Peyer's patch (tissue), 4 donors: ENCODE data around the gene PXMP2. TPM values are rescaled to one million over a fixed set of nuclear protein-coding genes. Genes with fewer than 3 reads are reported as not detected.

Source experiments
- DNase-seq, 3 donors: peaks; one replicate each; pipeline ENCODE4 v3.0.0-alpha.2; 2017 to 2019
- H3K27ac ChIP-seq, 4 donors: fragments of 200-600 bp; sonication (generic); one replicate each; pipeline ENCODE4 v1.5.1; 2016 to 2019
- H3K27me3 ChIP-seq, 2 donors: fragments of 200-600 bp; sonication (generic); one replicate each; pipeline ENCODE4 v1.5.1; 2019
- H3K36me3 ChIP-seq, 3 donors: fragments of 200-600 bp; sonication (generic); one replicate each; pipeline ENCODE4 v1.5.1; 2016 to 2019
- H3K4me1 ChIP-seq, 4 donors: fragments of 200-600 bp; sonication (generic); one replicate each; pipeline ENCODE4 v1.5.1; 2016 to 2019
- H3K4me3 ChIP-seq, 4 donors: fragments of 200-600 bp; sonication (generic); 1 replicate in 3 of 4; 2 replicates in 1 of 4; pipeline ENCODE4 v1.5.1; 2016 to 2019; ENCODE audit warnings: mild to moderate bottlenecking in 1 of 4
- H3K9me3 ChIP-seq, 4 donors: fragments of 200-600 bp; sonication (generic); one replicate each; pipeline ENCODE4 v1.5.1; 2016 to 2019; ENCODE audit warnings: mild to moderate bottlenecking in 1 of 4
- CTCF ChIP-seq, 6 experiments: fragments of 450-650 bp in 4 of 6; fragments of 200-600 bp in 2 of 6; sonication (generic) in 1 of 6; IDR thresholded peaks; one replicate each; pipeline ENCODE4 v1.5.1; 2017 to 2019; ENCODE audit warnings: antibody characterized with exemption in 6 of 6, mild to moderate bottlenecking in 3 of 6, moderate library complexity in 1 of 6
- POLR2A ChIP-seq, 2 donors: fragments of 450-650 bp; IDR thresholded peaks; one replicate each; pipeline ENCODE4 v1.5.1; 2017; ENCODE audit warnings: antibody characterized with exemption in 2 of 2, mild to moderate bottlenecking in 2 of 2, moderate library complexity in 2 of 2
- total RNA-seq, 4 donors: library from RNA; depleted of rRNA; stranded (reverse); fragments of >200 nt; gene quantifications; one replicate each; pipeline ENCODE4 v1.1.0, GENCODE V29; 2016

The PXMP2 gene
- 100 to 1,000 TPM in 2 of 4 donors, 10 to 100 TPM in 2; 19.8 to 157 (median 109) TPM for total RNA-seq

- TF ChIP-seq CTCF (IDR thresholded peaks at IDR 0.05) (peak in 4 of 6 experiments; percentile 1 to 24 (median 15)), POLR2A (IDR thresholded peaks at IDR 0.05) (peak; percentile 58 to 85)
These were observed at the start of gene PXMP2, which contains the start of gene POLE for GRCh38 chr12:132687211-132688164. TSS of gene PXMP2 (plus strand) at chr12:132687587. CDS start at chr12:132687671, 84 bp downstream. TSS of gene POLE (minus strand) at chr12:132687342. CDS start at chr12:132687315, 27 bp downstream.

GRCh38 chr12:132637811-132638210 lies 49.6 kb upstream of the PXMP2 start:
- Histone ChIP-seq H3K4me1 (no peaks in the 10 kb centered on the region), H3K36me3 (peaks cover 0 to 72% (median 0%) of the 10 kb centered on the region in 3 donors)

More at GRCh38 chr12:132687211-132688164, at the start of gene PXMP2, which contains the start of gene POLE:
- Histone ChIP-seq H3K4me1 (peaks cover 0 to 22% (median 6%) of the 10 kb centered on the region in 4 donors), H3K36me3 (peaks cover 0 to 14% (median 0%) of the 10 kb centered on the region in 3 donors), H3K9me3 (no peaks in the 10 kb centered on the region), H3K27me3 (no peaks in the 10 kb centered on the region), H3K4me3 (peak within 1 kb of the TSS; percentile 86 to 99 (median 96)), H3K27ac (peak within 1 kb of the TSS; percentile 77 to 93 (median 80))
- peak; percentile 94 to 98 (median 98) for DNase-seq

GRCh38 chr12:132638541-132639408 lies 48.6 kb upstream of the PXMP2 start:
- Histone ChIP-seq H3K4me1 (no peaks in the 10 kb centered on the region), H3K4me3 (no peak overlapping the region), H3K36me3 (peaks cover 0 to 75% (median 0%) of the 10 kb centered on the region in 3 donors), H3K27me3 (no peaks in the 10 kb centered on the region), H3K9me3 (no peaks in the 10 kb centered on the region), H3K27ac (no peak overlapping the region)
- TF ChIP-seq CTCF (IDR thresholded peaks at IDR 0.05) (peak in 5 of 6 experiments; percentile 12 to 59 (median 57)), POLR2A (IDR thresholded peaks at IDR 0.05) (no peak)
- no peak for DNase-seq

More at GRCh38 chr12:132637811-132638210, 49.6 kb upstream of the PXMP2 start:
- TF ChIP-seq POLR2A (IDR thresholded peaks at IDR 0.05) (no peak), CTCF (IDR thresholded peaks at IDR 0.05) (no peak)
- H3K27me3 ChIP-seq: no peaks in the 10 kb centered on the region
- no peak for DNase-seq
- no peak overlapping the region for H3K27ac ChIP-seq
- H3K9me3 ChIP-seq: no peaks in the 10 kb centered on the region
- H3K4me3 ChIP-seq: no peak overlapping the region

GRCh38 chr12:132639956-132640520 lies 47.3 kb upstream of the PXMP2 start:
- DNase-seq: no peak
- Histone ChIP-seq H3K27ac (no peak overlapping the region), H3K27me3 (no peaks in the 10 kb centered on the region), H3K4me3 (no peak overlapping the region), H3K9me3 (no peaks in the 10 kb centered on the region), H3K4me1 (no peaks in the 10 kb centered on the region), H3K36me3 (peaks cover 0 to 65% (median 0%) of the 10 kb centered on the region in 3 donors)
- TF ChIP-seq CTCF (IDR thresholded peaks at IDR 0.05) (no peak), POLR2A (IDR thresholded peaks at IDR 0.05) (no peak)

GRCh38 chr12:132640936-132641335 lies 46.5 kb upstream of the PXMP2 start:
- no peak for TF ChIP-seq CTCF (IDR thresholded peaks at IDR 0.05)
- TF ChIP-seq POLR2A (IDR thresholded peaks at IDR 0.05): no peak
- Histone ChIP-seq H3K4me3 (no peak overlapping the region), H3K36me3 (peaks cover 0 to 58% (median 0%) of the 10 kb centered on the region in 3 donors), H3K4me1 (no peaks in the 10 kb centered on the region), H3K27me3 (no peaks in the 10 kb centered on the region), H3K9me3 (no peaks in the 10 kb centered on the region), H3K27ac (no peak overlapping the region)
- no peak for DNase-seq
